Forelimb muscle (tissue), 1 donor: Measurements from ENCODE around the gene TMEM161A. TPM values are rescaled to one million over a fixed set of nuclear protein-coding genes. Genes with fewer than 3 reads are reported as not detected.

ENCODE experiments used
- DNase-seq: peaks from one replicate; pipeline ENCODE4 v3.0.0-alpha.2; 2013; ENCODE audit warnings: low read depth
- polyA plus RNA-seq: library from polyadenylated mRNA; unstranded; fragments of 120-200 nt; gene quantifications from one replicate; pipeline ENCODE4 v1.2.1, GENCODE V29; 2013; ENCODE audit not compliant: insufficient read length

TMEM161A gene
- polyA plus RNA-seq, 1 donor, result 30.8 TPM

DNA sequence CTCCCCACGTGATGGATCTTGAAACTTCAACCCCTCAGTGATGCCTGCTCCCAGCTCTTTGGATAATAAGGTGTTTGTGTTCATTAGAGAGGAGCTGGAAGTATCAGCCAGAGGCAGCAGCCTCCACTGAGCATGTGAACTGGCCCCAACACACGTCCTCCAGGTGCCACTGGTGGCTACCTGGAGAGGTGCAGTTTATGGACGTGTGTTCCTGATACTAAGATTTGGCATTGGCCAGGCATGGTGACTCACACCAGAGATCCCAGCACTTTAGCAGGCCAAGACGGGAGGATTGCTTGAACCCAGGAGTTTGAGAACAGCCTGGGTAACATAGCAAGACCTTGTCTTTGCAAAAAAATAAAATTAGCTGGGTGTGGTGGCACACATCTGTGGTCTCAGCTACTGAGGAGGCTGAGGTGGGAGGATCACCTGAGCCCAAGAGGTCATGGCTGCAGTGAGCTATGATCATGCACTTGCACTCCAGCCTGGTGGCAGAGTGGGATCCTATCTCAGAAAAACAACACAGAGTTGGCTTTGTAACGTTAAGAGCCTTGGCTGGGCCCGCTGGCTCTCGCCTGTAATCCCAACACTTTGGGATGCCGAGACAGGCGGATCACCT, 40.1 kb downstream of the TMEM161A start:
- no peak for DNase-seq

DNA sequence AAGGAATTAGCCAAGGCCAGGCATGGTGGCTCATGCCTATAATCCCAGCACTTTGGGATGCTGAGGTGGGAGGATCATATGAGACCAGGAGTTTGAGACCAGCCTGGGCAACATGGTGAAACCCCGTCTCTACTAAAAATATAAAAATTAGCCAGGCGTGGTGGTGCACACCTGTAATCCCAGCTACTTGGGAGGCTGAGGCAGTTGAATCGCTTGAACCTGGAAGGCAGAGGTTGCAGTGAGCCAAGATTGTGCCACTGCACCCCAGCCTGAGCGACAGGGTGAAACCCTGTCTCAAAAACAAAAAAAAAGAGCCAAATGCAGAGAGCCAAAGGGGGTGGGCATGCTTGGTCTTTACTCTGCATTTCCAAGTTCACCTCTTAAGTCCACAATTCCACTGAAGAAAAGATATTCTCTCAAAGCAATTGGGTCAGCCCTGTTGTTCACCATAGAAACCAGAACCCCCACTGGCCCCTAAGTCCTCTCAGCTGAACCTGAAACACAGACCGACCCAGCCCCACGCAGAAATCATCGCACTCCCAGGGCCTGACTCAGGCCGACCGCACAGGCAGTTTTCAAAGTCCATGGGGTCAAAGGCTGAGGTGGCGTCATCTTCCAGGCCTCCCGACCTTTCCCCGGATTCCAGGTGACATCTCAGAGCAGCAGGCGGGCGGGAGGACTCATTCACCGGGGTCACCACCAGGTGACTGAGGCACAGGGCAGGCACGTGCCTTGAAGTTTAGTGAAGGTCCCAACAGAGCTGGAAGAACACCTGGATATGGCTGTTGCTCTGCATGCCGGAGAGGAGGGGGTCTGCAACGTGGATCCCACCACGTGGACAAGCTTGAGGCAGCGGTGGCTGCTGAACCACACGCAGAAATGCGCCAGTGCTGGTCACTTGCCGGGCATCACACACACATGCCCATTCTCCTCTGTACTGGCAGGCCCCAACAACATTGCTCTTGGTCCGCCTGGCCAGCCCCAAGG, 41.3 kb downstream of the TMEM161A start:
- no peak for DNase-seq

DNA sequence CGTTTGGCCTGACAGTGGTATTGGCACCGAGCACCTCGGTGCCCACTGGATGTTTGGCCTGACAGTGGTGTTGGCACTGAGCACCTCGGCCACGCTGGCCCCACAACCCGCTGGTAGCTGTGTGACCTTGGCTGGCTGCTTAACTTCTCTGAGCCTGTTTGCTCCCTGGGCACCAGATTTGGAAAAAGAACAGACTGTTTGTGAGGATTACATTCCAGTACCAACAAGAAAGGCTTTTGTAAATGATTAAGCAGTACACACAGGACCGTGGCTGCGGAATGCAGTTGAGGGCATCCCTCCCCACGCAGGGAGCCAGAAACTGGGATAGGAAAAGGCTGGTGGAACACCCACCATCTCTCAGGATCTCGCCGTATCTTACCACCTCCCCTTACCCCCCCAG, 42.6 kb downstream of the TMEM161A start:
- no peak for DNase-seq

DNA sequence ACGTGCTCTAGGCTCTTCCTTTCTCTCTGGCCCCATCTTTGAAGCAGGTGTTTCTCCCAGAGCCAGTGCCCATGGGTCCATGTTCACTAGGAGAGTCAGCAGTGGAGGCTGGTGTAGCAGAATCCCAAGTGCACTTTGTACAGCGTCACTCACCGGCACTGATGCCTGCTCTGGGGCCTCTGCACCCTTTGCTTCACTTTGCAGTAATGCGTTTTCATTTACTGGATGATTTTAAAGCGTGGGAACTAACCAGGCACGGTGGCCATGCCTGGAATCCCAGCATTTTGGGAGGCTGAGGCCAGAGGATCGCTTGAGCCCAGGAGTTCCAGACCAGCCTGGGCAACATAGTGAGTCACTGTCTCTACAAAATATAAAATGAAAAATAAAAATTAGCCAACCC, 43.8 kb downstream of the TMEM161A start:
- no peak for DNase-seq

DNA sequence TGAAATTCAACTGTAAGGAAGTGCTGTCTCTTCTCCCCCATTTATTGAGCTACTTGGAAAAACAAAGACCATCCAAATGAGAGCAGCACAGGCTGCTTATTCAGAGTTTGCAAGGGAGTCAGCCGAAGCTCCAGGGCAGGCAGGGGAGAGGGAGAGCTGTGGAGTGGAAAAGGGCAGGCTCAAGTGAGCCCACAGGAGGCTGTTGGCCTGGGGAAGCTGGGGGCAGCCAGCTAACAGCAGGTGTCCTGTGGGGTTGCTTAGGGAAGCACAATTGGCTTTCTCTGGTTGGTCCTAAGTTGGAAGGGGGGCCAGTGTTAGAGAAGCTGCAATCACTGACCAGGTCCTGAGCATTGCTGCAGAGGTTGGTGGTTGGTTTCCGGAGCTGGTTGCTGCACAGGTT, 50.6 kb downstream of the TMEM161A start:
- no peak for DNase-seq

DNA sequence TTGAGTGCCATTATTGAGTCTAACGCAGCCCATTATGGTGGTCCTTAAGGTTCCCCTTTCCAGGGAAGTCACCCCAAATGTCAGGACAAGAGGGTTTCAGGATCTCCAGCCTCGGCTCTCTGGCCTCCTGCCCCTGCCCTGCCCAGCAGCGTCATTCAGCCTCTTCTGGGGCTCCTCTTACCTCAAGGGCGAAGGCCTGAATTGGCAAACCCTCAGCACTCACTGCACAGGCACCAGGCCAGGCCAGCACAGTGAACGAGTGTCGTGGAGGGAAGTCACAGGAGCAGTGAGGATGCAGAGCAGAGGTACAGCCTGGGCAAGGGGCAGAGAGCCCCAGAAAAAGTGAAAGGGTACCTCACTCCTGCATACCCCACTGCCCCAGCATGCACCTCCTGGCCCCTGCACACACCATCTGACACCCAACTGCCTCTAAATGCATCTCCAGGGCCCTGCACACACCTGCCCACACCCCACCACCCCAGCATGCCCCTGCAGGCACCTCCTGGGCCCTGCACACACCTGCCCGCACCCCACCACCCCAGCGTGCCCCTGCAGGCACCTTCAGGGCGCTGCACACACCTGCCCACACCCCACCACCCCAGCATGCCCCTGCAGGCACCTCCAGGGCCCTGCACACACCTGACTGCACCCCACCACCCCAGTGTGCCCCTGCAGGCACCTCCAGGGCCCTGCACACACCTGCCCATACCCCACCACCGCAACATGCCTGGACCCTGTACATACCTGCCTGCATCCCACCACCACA, 54.7 kb downstream of the TMEM161A start:
- no peak for DNase-seq

DNA sequence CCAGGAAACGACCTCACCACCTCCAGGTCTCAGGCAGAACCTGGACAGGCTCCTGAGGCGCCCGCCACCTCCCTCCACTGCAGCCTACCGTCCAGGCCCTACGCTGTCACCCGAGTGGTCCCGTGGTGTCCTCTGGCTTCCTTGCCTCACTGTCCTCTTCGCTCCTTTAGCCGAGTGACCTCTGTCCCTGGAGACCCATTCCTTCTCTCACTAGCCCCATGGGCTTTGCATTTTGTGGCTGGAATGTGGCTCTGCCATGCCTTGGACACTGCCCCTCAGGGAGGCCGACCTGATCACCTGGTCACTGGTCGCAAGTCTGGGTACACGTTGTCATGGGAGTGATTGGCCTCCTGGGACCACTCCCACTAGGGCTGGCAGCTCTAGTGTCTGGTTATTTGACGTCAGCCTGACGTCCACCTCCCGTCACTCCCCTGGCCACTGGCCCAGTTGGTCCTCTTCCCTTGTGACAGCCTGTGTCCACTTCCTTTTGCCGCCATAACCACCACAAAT, 56.6 kb downstream of the TMEM161A start:
- no peak for DNase-seq

DNA sequence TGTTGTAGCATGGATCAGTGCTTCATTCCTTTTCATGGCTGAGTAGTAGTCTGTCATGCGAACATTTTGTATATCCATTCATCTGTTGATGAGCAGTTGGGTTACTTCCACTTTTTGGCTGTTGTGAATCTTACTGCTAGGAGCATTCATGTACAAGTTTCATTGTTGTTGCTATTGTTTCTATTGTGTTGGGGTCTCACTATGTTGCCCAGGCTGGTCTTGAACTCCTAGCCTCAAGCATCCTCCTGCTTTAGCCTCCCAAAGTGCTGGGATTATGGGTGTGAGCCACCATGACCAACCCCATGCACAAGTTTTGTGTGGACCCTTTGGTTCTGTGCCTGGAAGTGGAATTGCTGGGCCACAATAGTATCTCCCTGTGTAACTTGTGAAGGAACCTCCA, 58.7 kb downstream of the TMEM161A start:
- DNase-seq, result no peak

DNA sequence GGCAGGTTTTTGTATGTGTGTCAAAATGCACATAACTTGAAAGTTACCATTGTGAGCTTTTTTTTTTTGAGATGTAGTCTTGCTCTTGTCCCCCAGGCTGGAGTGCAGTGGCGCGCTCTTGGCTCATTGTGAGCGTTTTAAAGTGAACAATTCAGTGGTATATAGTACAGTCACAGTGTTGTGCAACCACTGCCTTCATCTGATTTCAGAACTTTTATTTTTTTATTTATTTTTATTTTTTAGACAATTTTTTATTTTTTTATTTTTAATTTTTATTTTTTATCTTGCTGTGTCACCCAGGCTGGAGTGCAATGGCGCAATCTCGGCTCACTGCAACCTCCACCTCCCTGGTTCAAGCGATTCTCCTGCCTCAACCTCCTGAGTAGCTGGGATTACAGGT, 59.5 kb downstream of the TMEM161A start:
- DNase-seq, result no peak

DNA sequence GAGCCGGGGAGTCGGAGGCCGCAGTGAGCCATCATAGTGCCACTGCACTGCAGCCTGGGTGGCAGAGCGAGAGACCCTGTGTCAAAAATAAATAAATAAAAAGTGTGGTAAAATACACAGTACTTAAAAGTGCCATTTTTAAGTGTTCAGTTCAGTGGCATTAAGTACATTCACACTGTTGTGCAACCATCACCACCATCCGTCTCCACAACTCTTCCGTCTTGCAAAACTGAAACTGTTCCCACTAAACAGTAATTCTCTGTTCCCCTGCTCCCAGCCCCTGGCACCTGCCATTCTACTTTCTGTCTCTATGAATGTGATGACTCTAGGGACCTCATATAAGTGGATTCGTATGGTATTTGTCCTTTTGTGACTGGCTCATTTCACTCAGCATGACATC, 61.2 kb downstream of the TMEM161A start:
- DNase-seq, result no peak

DNA sequence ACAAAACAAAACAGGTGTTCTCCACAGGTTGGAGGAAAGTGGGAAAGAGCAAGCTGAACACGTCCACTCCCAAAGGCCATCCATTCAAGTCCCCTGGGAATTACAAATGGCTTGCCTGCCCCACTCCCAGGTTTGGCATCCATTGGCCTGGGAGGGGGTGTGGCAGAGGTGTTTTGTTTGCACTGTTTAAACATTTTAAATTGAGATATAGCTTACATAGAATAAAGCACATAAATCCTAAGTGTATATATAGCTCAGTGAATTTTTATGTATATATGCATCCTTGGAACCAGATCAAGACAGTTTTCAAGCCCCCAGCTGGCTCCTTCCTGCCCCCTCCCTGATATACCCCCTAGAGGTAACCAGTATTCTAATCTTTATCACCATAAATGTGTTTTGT, 61.8 kb downstream of the TMEM161A start:
- DNase-seq, result no peak

DNA sequence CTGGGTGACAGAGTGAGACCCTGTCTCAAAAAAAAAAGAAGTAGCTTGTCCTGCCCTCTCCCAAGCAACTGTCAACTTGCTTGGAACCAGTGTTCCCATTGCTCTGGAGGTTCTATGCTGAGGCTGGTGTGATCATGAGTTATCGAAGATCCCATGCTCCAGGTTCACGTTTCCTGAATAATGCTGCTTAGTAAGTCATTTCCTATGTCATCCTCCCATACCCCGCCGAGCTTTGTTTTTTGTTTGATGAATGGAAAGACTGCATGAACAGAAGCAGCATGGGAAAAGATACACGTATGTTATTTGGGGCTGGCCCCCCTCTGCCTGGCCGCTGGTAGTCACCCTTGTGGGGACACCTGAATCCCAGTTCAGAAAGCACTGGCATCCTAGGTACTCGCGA, 63.2 kb downstream of the TMEM161A start:
- no peak for DNase-seq

DNA sequence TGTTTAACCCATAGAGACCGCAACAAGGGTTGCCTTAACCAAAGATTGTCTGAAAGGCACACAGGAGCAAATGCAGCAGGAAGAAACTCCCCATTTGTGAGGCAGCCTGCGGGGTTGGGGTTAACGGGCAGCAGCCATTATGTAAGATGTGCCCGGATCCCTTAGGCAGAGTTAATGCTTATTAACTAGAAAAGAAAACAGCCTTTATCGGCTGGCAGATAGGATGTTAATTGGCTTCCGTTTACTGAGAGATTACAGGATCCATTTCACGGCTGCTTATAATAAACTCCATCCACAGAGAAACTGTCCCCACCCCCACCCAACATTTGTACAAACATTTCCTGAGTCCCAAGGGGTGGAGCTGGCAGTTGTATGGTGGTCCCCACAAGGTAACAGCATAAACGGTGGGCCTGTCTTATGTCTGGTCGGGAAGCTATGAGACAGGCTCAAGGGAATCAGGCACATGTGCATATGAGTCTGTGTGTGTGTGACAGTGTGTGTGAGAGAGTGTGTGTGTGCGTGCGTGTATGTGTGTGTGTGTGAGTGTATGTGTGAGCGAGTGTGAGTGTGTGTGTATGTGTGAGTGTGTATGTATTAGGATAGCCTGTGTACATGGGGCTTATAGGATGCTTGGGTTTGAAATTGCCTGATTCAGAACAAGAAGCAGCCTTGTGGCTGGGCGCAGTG, 63.9 kb downstream of the TMEM161A start:
- no peak for DNase-seq

DNA sequence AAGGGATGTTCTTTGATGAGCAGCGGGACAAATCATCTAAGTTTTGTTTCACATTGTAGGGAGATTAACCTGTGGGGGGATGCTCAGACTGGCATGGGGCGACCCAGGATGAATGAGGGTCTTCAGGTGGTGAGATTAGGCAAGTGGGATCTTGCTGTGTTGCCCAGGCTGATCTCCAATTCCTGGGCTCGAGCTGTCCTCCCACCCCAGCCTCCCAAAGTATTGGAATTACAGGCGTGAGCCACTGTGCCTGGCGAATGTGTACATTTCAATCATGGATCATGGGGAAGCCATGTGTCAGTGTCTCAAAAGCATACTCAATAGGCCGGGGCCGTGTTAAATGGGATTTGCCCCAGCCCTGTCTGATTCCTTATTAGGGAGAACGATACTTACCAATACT, 66.4 kb downstream of the TMEM161A start:
- DNase-seq, result no peak

Other genes with a start within 250 kb of the TMEM161A start
- gene CERS1, start 242.3 kb downstream of the TMEM161A start, polyA plus RNA-seq, result 40.8 TPM
- 74.9 TPM for gene COPE, start 219.1 kb downstream of the TMEM161A start, polyA plus RNA-seq
- 36.0 TPM for gene DDX49, start 218.8 kb downstream of the TMEM161A start, polyA plus RNA-seq
- gene HOMER3, start 197.3 kb downstream of the TMEM161A start, polyA plus RNA-seq, result 66.7 TPM
- 68.5 TPM for gene SUGP2, start 105.0 kb downstream of the TMEM161A start, polyA plus RNA-seq
- 26.0 TPM for gene ARMC6, start 104.9 kb downstream of the TMEM161A start, polyA plus RNA-seq
- gene SLC25A42, start 74.5 kb downstream of the TMEM161A start, polyA plus RNA-seq, result 12.0 TPM
- gene MEF2B, start 31.8 kb upstream of the TMEM161A start, polyA plus RNA-seq, result 2.2 TPM
- gene BORCS8, start 53.7 kb upstream of the TMEM161A start, polyA plus RNA-seq, result 12.0 TPM
- gene RFXANK, start 53.8 kb upstream of the TMEM161A start, polyA plus RNA-seq, result 66.5 TPM
- 7.7 TPM for gene NR2C2AP, start 64.9 kb upstream of the TMEM161A start, polyA plus RNA-seq
- gene NCAN, start 73.5 kb upstream of the TMEM161A start, polyA plus RNA-seq, result 0.16 TPM
- 2.0 TPM for gene TM6SF2, start 134.8 kb upstream of the TMEM161A start, polyA plus RNA-seq
- gene SUGP1, start 182.0 kb upstream of the TMEM161A start, polyA plus RNA-seq, result 33.3 TPM
- gene MAU2, start 182.4 kb upstream of the TMEM161A start, polyA plus RNA-seq, result 51.7 TPM